Neural progenitor cell (in vitro differentiated cells): Measurements from ENCODE around the gene TERC.

Experiments used
- EZH2 ChIP-seq: fragments of 200-600 bp; sonication (generic); IDR thresholded peaks from 2 replicates; pipeline ENCODE4 v1.6.1; 2017; ENCODE audit warnings: antibody characterized with exemption, mild to moderate bottlenecking, moderate library complexity
- TF ChIP-seq, protein P1 (sequence below): fragments of 200-600 bp; sonication (generic); IDR thresholded peaks from 2 replicates; pipeline ENCODE4 v1.5.1; 2017; ENCODE audit warnings: antibody characterized with exemption, mild to moderate bottlenecking

DNA sequence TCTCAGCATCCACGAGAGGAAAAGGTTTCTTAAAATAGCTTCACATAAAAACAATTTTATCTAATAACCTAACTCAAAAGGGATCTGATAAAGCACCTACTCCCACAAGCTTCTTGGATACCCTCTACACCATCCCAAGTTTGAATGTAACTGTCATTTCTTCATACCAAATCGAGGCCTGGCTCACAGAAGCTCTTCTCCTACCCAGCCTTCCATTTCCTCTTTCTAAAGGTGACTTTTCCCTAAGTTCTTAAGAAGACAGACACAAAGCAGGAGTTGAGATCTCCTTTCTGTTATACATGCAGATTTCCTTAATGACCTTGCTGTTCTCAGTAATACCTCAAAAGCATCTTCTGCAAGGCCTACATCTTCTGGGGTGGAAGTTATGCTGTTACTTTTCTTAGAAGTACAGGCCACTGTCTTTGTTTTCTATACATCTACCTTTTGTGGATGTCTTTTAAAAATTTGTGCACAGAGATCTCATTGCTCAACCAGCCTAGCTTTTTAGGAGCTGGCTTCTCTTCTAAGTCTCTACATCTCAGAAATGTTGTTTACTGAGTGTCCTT lies 44.5 kb upstream of the TERC start:
- TF ChIP-seq, protein P1, sequence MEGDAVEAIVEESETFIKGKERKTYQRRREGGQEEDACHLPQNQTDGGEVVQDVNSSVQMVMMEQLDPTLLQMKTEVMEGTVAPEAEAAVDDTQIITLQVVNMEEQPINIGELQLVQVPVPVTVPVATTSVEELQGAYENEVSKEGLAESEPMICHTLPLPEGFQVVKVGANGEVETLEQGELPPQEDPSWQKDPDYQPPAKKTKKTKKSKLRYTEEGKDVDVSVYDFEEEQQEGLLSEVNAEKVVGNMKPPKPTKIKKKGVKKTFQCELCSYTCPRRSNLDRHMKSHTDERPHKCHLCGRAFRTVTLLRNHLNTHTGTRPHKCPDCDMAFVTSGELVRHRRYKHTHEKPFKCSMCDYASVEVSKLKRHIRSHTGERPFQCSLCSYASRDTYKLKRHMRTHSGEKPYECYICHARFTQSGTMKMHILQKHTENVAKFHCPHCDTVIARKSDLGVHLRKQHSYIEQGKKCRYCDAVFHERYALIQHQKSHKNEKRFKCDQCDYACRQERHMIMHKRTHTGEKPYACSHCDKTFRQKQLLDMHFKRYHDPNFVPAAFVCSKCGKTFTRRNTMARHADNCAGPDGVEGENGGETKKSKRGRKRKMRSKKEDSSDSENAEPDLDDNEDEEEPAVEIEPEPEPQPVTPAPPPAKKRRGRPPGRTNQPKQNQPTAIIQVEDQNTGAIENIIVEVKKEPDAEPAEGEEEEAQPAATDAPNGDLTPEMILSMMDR: no peak
- no peak for TF ChIP-seq EZH2
